SK-N-MC (cell line): Measurements from ENCODE around the gene EPN2.

Experiments used
- DNase-seq: peaks from one replicate; pipeline ENCODE4 v3.0.0-alpha.2; 2011; ENCODE audit warnings: low read depth, low spot score
- H3K27ac ChIP-seq: fragments of 200-600 bp; sonication (generic); 2 replicates; pipeline ENCODE4 v1.5.1; 2016; ENCODE audit warnings: mixed run types
- H3K36me3 ChIP-seq: fragments of 200-600 bp; sonication (generic); 2 replicates; pipeline ENCODE4 v1.6.1; 2017; ENCODE audit warnings: antibody characterized with exemption, low read length, mixed read lengths; ENCODE audit not compliant: insufficient read depth
- H3K4me3 ChIP-seq: fragments of 200-600 bp; sonication (generic); 2 replicates; pipeline ENCODE4 v1.5.1; 2016
- H3K9ac ChIP-seq: fragments of 200-600 bp; sonication (generic); 2 replicates; pipeline ENCODE4 v1.8.0; 2017; ENCODE audit warnings: mixed run types, mixed read lengths; ENCODE audit not compliant: insufficient read length
- H3K9me3 ChIP-seq: fragments of 200-600 bp; sonication (generic); 2 replicates; pipeline ENCODE4 v1.6.1; 2017; ENCODE audit warnings: low read depth, mild to moderate bottlenecking, antibody characterized with exemption, low read length, moderate library complexity, mixed read lengths
- EZH2 ChIP-seq: fragments of 200-600 bp; sonication (generic); IDR thresholded peaks from one replicate; pipeline ENCODE4 v1.6.1; 2017; ENCODE audit warnings: antibody characterized with exemption
- FOXP2 ChIP-seq: optimal IDR thresholded peaks from 2 replicates; pipeline ENCODE3; 2011; ENCODE audit warnings: mild to moderate bottlenecking, moderate library complexity; ENCODE audit not compliant: insufficient read depth; ENCODE audit errors: extremely low read length, control extremely low read depth
- POLR2AphosphoS5 ChIP-seq: IDR thresholded peaks from 2 replicates; pipeline ENCODE4 v1.6.1; 2012; ENCODE audit warnings: mild to moderate bottlenecking, low read depth, low read length, borderline replicate concordance

The EPN2 gene

DNA sequence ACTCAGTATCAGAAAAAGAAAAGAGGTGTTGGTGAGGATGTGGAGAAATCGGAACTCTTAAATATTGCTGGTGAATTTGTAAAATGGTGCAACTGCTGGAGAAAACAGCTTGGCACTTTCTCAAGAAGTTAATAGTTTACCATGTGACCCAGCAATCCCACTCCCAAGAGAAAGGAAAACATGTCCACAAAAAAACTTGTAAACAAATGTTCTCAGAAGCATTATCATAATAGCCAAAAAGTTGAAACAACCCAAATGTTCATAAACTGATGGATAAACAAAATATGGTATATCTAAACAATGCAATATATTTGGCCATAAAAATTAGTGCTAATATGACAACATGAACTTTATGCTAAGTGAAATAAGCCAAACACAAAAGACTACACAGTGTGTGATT lies 138.6 kb downstream of the EPN2 start:
- no peak for DNase-seq
- no peak overlapping the region for H3K27ac ChIP-seq
- H3K9me3 ChIP-seq: no peaks in the 10 kb centered on the region
- no peak overlapping the region for H3K9ac ChIP-seq
- H3K36me3 ChIP-seq: peaks cover 14% of the 10 kb centered on the region; the same call in 1 of the 2 replicates
- TF ChIP-seq EZH2: no peak
- no peak for TF ChIP-seq FOXP2
- TF ChIP-seq POLR2AphosphoS5: no peak
- no peak overlapping the region for H3K4me3 ChIP-seq

DNA sequence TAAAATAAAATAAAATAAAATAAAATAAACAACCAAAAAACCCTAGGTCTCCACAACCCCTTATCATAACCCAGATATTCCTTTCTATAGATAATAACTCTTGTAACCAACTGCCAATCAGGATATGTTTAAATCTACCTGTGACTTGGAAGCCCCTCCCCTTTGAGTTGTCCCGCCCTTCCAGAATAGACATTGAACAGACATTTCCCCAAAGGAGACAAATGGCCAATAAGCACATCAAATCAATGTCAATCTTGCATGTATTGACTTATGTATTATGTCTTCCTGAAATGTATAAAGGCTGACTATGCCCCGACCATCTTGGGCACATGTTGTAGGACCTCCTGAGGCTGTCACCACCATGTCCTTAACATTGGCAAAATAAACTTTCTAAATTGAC lies 139.6 kb downstream of the EPN2 start:
- no peaks in the 10 kb centered on the region for H3K9me3 ChIP-seq
- peaks cover 22% of the 10 kb centered on the region; the same call in 1 of the 2 replicates for H3K36me3 ChIP-seq
- H3K4me3 ChIP-seq: peak overlapping the region; percentile 95
- no peak for TF ChIP-seq EZH2
- TF ChIP-seq FOXP2: no peak
- no peak for TF ChIP-seq POLR2AphosphoS5
- H3K9ac ChIP-seq: peak overlapping the region; percentile 76
- no peak for DNase-seq
- H3K27ac ChIP-seq: peak overlapping the region; percentile 92; the same call in 1 of the 2 replicates

DNA sequence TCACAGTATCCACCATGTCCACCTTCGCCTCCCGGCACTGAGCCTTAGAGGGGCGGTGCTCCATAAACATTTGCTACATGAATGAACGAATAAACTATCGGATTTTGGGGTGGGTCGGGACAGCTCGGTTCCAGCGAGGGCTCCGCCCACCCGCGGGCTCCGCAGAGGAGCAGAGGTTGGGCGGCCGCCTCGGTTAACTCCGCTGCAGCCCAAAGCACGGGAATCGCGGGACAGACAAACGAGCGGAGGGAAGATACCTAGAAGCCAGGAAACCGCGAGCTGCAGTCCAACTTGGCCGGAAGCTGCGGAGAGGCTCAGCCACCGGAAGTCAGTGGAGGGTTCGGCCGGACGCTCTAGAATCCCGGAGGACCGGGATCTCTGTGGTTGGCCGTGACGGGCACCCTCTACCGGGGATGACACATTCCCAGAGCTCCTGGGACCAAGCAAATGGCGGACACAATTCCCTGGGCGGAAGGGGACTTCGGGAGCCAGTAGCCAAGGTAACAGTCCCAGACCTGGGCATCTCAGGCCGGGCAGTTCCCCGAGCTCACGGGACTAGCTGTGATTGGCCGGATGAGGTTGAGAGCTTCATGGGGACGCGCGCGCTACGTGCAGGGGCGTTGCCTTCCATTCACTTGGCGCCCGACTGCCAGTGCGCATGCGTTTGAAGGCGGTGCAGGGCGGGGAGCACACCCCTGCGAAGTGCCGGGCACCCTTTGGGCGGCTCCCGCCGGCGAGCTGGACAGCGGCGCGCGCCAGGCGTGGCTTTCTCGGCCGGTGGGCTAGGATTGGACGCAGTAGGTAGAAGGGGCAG lies 140.6 kb downstream of the EPN2 start:
- H3K36me3 ChIP-seq: peaks cover 26% of the 10 kb centered on the region; the same call in 1 of the 2 replicates
- peak overlapping the region; percentile 76 for H3K9ac ChIP-seq
- TF ChIP-seq EZH2 (no peak), POLR2AphosphoS5 (peak; percentile 69), FOXP2 (no peak)
- peak overlapping the region; percentile 92 for H3K27ac ChIP-seq
- no peaks in the 10 kb centered on the region for H3K9me3 ChIP-seq
- H3K4me3 ChIP-seq: peak overlapping the region; percentile 95
- DNase-seq: peak; percentile 51

DNA sequence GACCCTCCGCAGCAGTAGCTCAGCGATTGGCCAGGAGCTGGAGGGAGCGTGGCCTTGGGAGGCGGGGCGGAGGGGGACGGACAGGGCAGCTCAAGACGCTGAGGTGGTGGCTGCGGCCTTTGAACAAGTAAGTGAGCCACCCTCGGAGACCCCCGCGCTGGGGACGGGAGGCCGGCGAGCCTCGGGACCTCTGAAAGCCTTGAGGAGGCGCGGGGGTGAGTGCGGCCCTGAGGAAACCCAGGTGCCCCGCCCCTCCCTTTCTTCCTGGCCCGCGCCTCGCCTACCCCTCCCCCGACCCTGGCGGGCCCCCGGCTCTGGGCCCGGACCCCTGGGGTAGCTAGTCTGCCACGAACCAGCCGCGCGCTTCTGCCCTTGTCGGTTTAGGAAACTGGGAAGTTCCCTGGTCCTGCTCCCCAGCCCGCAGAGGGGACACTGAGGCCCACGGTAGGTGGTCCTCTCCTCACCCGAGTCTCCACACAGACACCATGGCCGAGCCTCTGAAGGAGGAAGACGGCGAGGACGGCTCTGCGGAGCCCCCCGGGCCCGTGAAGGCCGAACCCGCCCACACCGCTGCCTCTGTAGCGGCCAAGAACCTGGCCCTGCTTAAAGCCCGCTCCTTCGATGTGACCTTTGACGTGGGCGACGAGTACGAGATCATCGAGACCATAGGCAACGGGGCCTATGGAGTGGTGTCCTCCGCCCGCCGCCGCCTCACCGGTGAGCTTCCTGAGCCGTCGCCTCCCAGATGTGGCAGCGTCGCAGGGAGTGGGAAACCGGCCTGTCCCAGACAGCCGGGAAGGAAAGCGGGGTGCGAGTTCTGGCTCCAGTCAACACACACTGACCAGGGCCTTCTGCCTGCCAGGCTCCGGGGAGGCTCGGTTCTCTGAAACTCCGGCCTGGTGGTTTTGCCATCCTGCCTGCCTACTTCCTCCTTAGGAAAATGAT lies 141.5 kb downstream of the EPN2 start, which contains the start of gene MAPK7:
Gene MAPK7 (plus strand): TSS at position 83 of the 945 bp plus-strand sequence. CDS start 403 bp downstream, at position 486.
- no peak for DNase-seq
- Histone ChIP-seq H3K27ac (peak within 1 kb of the TSS; percentile 92), H3K9ac (peak within 1 kb of the TSS; percentile 85), H3K9me3 (no peaks in the 10 kb centered on the region), H3K36me3 (peaks cover 32% of the 10 kb centered on the region), H3K4me3 (peak within 1 kb of the TSS; percentile 95)
- TF ChIP-seq FOXP2: no peak
- no peak for TF ChIP-seq EZH2
- no peak for TF ChIP-seq POLR2AphosphoS5

DNA sequence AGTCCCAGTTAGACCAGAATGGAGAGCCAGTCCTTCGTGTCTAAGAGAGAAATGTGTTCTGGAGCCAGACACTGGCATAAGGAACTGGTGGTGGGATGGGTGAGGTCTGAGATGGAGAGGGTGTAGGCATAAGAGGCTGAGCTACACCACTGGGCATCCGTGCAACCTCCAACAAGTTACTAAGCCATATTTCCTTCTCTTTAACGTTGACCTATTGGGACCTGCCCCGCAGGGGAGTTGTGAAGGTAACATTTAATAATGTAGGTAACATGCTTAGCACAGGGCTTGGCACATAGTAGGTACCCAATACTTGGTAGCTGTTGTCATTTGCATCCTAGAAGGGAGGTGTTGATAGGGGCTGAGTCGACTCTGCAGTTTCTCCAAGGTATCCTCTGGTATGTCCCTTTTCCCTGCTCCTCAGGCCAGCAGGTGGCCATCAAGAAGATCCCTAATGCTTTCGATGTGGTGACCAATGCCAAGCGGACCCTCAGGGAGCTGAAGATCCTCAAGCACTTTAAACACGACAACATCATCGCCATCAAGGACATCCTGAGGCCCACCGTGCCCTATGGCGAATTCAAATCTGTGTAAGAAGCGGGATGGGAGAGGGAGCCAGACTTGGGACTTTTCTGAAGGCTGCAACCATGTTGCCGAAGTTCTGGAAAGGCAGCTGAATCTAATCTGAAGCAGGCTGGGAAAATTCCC lies 142.3 kb downstream of the EPN2 start:
- DNase-seq: no peak
- Histone ChIP-seq H3K4me3 (peak overlapping the region; percentile 95), H3K27ac (0 out of 2 replicates have a peak overlapping the region, but pooled peaks have one; percentile 14), H3K9me3 (no peaks in the 10 kb centered on the region), H3K36me3 (peaks cover 40% of the 10 kb centered on the region), H3K9ac (peak overlapping the region; percentile 85)
- no peak for TF ChIP-seq FOXP2
- no peak for TF ChIP-seq EZH2
- no peak; the same call in 1 of the 2 replicates for TF ChIP-seq POLR2AphosphoS5

DNA sequence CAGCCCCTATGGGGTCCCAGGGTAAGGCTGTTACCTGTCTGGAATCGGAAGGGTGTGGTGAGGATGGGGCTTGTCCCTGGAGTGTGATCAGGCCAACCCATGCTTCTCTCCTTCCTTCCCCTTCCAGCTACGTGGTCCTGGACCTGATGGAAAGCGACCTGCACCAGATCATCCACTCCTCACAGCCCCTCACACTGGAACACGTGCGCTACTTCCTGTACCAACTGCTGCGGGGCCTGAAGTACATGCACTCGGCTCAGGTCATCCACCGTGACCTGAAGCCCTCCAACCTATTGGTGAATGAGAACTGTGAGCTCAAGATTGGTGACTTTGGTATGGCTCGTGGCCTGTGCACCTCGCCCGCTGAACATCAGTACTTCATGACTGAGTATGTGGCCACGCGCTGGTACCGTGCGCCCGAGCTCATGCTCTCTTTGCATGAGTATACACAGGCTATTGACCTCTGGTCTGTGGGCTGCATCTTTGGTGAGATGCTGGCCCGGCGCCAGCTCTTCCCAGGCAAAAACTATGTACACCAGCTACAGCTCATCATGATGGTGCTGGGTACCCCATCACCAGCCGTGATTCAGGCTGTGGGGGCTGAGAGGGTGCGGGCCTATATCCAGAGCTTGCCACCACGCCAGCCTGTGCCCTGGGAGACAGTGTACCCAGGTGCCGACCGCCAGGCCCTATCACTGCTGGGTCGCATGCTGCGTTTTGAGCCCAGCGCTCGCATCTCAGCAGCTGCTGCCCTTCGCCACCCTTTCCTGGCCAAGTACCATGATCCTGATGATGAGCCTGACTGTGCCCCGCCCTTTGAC lies 143.5 kb downstream of the EPN2 start:
- Histone ChIP-seq H3K36me3 (peaks cover 50% of the 10 kb centered on the region), H3K9ac (no peak overlapping the region), H3K4me3 (no peak overlapping the region), H3K9me3 (no peaks in the 10 kb centered on the region), H3K27ac (0 out of 2 replicates have a peak overlapping the region, but pooled peaks have one; percentile 14)
- no peak for DNase-seq
- TF ChIP-seq FOXP2: no peak
- no peak for TF ChIP-seq EZH2
- no peak for TF ChIP-seq POLR2AphosphoS5

DNA sequence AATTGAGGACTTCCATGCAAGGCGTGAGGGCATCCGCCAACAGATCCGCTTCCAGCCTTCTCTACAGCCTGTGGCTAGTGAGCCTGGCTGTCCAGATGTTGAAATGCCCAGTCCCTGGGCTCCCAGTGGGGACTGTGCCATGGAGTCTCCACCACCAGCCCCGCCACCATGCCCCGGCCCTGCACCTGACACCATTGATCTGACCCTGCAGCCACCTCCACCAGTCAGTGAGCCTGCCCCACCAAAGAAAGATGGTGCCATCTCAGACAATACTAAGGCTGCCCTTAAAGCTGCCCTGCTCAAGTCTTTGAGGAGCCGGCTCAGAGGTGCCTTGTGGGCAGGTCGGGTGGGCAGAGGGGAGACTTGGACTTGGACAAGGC lies 144.2 kb downstream of the EPN2 start:
- no peak for DNase-seq
- H3K36me3 ChIP-seq: peaks cover 56% of the 10 kb centered on the region

More for the DNA sequence above, 144.2 kb downstream of the EPN2 start:
- TF ChIP-seq EZH2 (no peak), POLR2AphosphoS5 (no peak), FOXP2 (no peak)
- H3K27ac ChIP-seq: no peak overlapping the region
- no peaks in the 10 kb centered on the region for H3K9me3 ChIP-seq
- no peak overlapping the region for H3K4me3 ChIP-seq
- no peak overlapping the region for H3K9ac ChIP-seq
